ENCODE measurements around the gene PI4KA.
"Not testable (repeated sequence)": the region's sequence is repeated elsewhere in the genome, so short reads cannot be mapped to it uniquely, and the experiment has no call there.

The PI4KA gene

GRCh38 chr22:20844055-20845037 is 14.3 kb downstream of the PI4KA start:
- DNase-seq: no peak

GRCh38 chr22:20843501-20843900 is 15.1 kb downstream of the PI4KA start:
- DNase-seq: no peak

- DNase-seq: no peak
Observed at GRCh38 chr22:20840646-20841371, 17.8 kb downstream of the PI4KA start.

- DNase-seq: no peak
Observed at GRCh38 chr22:20839837-20840645, 18.6 kb downstream of the PI4KA start.

- DNase-seq: not testable (repeated sequence)
Observed at GRCh38 chr22:20839354-20839753, 19.3 kb downstream of the PI4KA start.

- DNase-seq: no peak
Observed at GRCh38 chr22:20836987-20837823, 21.4 kb downstream of the PI4KA start.

GRCh38 chr22:20834725-20835124 is 23.9 kb downstream of the PI4KA start:
- DNase-seq: no peak

- no peak for DNase-seq
Observed at GRCh38 chr22:20834206-20834605, 24.4 kb downstream of the PI4KA start.

GRCh38 chr22:20833225-20833665 is 25.4 kb downstream of the PI4KA start:
- no peak for DNase-seq

- DNase-seq: no peak
Observed at GRCh38 chr22:20829491-20830134, 29.0 kb downstream of the PI4KA start.

GRCh38 chr22:20826373-20827152 is 32.0 kb downstream of the PI4KA start:
- not testable (repeated sequence) for DNase-seq

GRCh38 chr22:20825624-20826023 is 33.0 kb downstream of the PI4KA start:
- no peak for DNase-seq

GRCh38 chr22:20825216-20825615 is 33.4 kb downstream of the PI4KA start:
- not testable (repeated sequence) for DNase-seq

- DNase-seq: no peak
Observed at GRCh38 chr22:20823264-20823663, 35.3 kb downstream of the PI4KA start.

- no peak for DNase-seq
Observed at GRCh38 chr22:20822240-20822639, 36.4 kb downstream of the PI4KA start.

- not testable (repeated sequence) for DNase-seq
Observed at GRCh38 chr22:20821717-20822239, 36.8 kb downstream of the PI4KA start.

- no peak for DNase-seq
Observed at GRCh38 chr22:20819471-20819870, 39.1 kb downstream of the PI4KA start.

GRCh38 chr22:20818471-20818870 is 40.1 kb downstream of the PI4KA start:
- DNase-seq: no peak

GRCh38 chr22:20816559-20816958 is 42.1 kb downstream of the PI4KA start:
- DNase-seq: no peak

- no peak for DNase-seq
Observed at GRCh38 chr22:20815477-20816050, 43.0 kb downstream of the PI4KA start.

All from NK-92 treated with Interleukin-12 subunit alpha and Interleukin-12 subunit beta, amount 100 ng/mL, for 24 hours (cell line).